OCI-LY7 (cell line): ENCODE data around the gene PAQR4. TPM values are rescaled to one million over a fixed set of nuclear protein-coding genes. Genes with fewer than 3 reads are reported as not detected.

Experiments used
- BruUV-seq: library from RNA; stranded (reverse); fragments of 400-500 nt; replicated peaks from 2 replicates; lab custom pipeline; 2021; lab: Mats Ljungman, UMichigan
- CTCF ChIA-PET: fragments of 300-600 bp; sonication (Branson Sonifier 250); formaldehyde crosslinking; loops from one replicate; lab custom pipeline; 2022; ENCODE audit warnings: antibody characterized with exemption; ENCODE audit not compliant: unreplicated experiment; lab: Charles Lee
- POLR2A ChIA-PET: fragments of 300-600 bp; sonication (Branson Sonifier 250); formaldehyde crosslinking; loops from one replicate; lab custom pipeline; 2022; ENCODE audit warnings: antibody characterized with exemption; lab: Charles Lee
- DNase-seq: peaks from one replicate; pipeline ENCODE4 v3.0.0-alpha.2; 2015; ENCODE audit warnings: low spot score
- H2AFZ ChIP-seq: fragments of 200-600 bp; sonication (generic), shearing (Covaris generic); 2 replicates; pipeline ENCODE4 v1.6.1; 2014; ENCODE audit warnings: mild to moderate bottlenecking, antibody characterized with exemption, low read length, moderate library complexity
- H3K27ac ChIP-seq: fragments of 200-600 bp; sonication (generic); 2 replicates; pipeline ENCODE4 v1.5.1; 2014; ENCODE audit warnings: mixed run types, low read depth, mild to moderate bottlenecking, moderate library complexity, low read length, inconsistent platforms; ENCODE audit not compliant: poor library complexity, severe bottlenecking
- H3K36me3 ChIP-seq: fragments of 200-600 bp; sonication (generic); 2 replicates; pipeline ENCODE4 v1.6.1; 2014; ENCODE audit warnings: mild to moderate bottlenecking, antibody characterized with exemption, low read length, moderate library complexity, mixed read lengths; ENCODE audit not compliant: insufficient read depth
- H3K4me1 ChIP-seq: fragments of 200-600 bp; sonication (generic); 2 replicates; pipeline ENCODE4 v1.5.1; 2014; ENCODE audit warnings: mild to moderate bottlenecking, low read length; ENCODE audit not compliant: insufficient read depth, poor library complexity, severe bottlenecking
- H3K4me2 ChIP-seq: fragments of 200-600 bp; sonication (generic); 2 replicates; pipeline ENCODE4 v1.6.1; 2014; ENCODE audit warnings: mild to moderate bottlenecking, low read length
- H3K4me3 ChIP-seq: fragments of 200-600 bp; sonication (generic); 2 replicates; pipeline ENCODE4 v1.5.1; 2014; ENCODE audit warnings: mild to moderate bottlenecking, low read depth, low read length; ENCODE audit not compliant: poor library complexity, severe bottlenecking
- H3K79me2 ChIP-seq: fragments of 200-600 bp; sonication (generic); 2 replicates; pipeline ENCODE4 v1.6.1; 2016; ENCODE audit warnings: low read depth, mild to moderate bottlenecking, low read length, moderate library complexity, mixed read lengths; ENCODE audit not compliant: insufficient read depth
- H3K9me2 ChIP-seq: fragments of 200-600 bp; sonication (generic); 2 replicates; pipeline ENCODE4 v1.6.1; 2016; ENCODE audit warnings: mild to moderate bottlenecking, low read length, mixed read lengths; ENCODE audit not compliant: insufficient read depth
- H3K9me3 ChIP-seq: fragments of 200-600 bp; sonication (generic); 2 replicates; pipeline ENCODE4 v1.6.1; 2014; ENCODE audit warnings: mild to moderate bottlenecking, mixed run types, low read length, mixed read lengths
- H4K20me1 ChIP-seq: fragments of 200-600 bp; sonication (generic); 2 replicates; pipeline ENCODE4 v1.6.1; 2014; ENCODE audit warnings: mild to moderate bottlenecking, antibody characterized with exemption, low read length, moderate library complexity, mixed read lengths; ENCODE audit not compliant: insufficient read depth
- EZH2phosphoT487 ChIP-seq: fragments of 200-600 bp; sonication (generic); IDR thresholded peaks from 2 replicates; pipeline ENCODE4 v1.6.1; 2018; ENCODE audit warnings: low read depth, borderline replicate concordance, mild to moderate bottlenecking, mixed run types, antibody characterized with exemption, low read length, moderate library complexity, mixed read lengths
- intact Hi-C: fragments of 100-400 bp; cut with micrococcal nuclease; formaldehyde crosslinking; loops from one replicate; pipeline ENCODE4 v1.10.0; 2022; ENCODE audit not compliant: unreplicated experiment
- total RNA-seq, 2 experiments: library from RNA; depleted of rRNA in 1 of 2; stranded (reverse); fragments of >200 nt in 1 of 2; shearing (Covaris generic) in 1 of 2; gene quantifications; 2 replicates each; pipeline ENCODE4 v1.2.3, GENCODE V29; 2014 to 2022
- TF ChIP-seq, protein P1 (sequence below): fragments of 200-600 bp; sonication (generic); conservative IDR thresholded peaks from 2 replicates; pipeline ENCODE4 v1.5.1; 2014; ENCODE audit warnings: mild to moderate bottlenecking, antibody characterized with exemption, low read length, moderate library complexity, mixed read lengths

PAQR4 gene
- total RNA-seq, 2 experiments from 2014 or later, result 49.1 to 59.7 TPM

DNA sequence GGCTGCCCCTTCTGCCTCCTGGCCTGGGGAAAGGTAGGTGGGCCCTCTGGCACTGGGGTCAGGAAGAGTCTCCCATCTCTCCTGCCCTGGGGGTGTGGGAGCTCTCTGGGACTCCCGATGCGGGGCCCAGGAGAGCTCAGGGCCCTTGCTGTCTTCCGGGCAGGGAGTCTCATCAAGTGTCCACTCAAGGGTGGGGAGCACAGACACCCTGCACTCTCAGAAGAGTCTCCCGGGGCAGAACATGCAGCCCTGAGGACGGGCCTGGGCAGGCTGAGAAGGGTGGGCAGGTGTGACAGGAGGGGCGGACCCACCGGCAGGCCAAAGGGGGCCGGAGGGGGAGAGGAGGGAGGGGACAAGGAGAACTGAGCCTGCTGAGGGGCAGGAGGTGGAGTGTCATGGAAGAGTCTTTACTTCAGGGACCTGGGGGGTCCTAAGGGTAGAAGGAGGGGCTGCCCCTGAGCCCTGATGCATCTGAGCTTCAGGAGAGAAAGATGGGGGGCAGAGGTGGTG is 19.5 kb downstream of the PAQR4 start:
- Histone ChIP-seq H3K79me2 (no peaks in the 10 kb centered on the region), H3K36me3 (no peaks in the 10 kb centered on the region), H3K9me2 (no peaks in the 10 kb centered on the region), H3K27ac (no peak overlapping the region), H4K20me1 (no peaks in the 10 kb centered on the region), H3K4me2 (no peak overlapping the region), H2AFZ (no peak overlapping the region), H3K4me1 (peaks cover 6% of the 10 kb centered on the region), H3K9me3 (no peaks in the 10 kb centered on the region), H3K4me3 (no peak overlapping the region)
- ChIA-PET CTCF (no interaction called here), POLR2A (no interaction called here)
- no peak for DNase-seq
- TF ChIP-seq, protein P1, sequence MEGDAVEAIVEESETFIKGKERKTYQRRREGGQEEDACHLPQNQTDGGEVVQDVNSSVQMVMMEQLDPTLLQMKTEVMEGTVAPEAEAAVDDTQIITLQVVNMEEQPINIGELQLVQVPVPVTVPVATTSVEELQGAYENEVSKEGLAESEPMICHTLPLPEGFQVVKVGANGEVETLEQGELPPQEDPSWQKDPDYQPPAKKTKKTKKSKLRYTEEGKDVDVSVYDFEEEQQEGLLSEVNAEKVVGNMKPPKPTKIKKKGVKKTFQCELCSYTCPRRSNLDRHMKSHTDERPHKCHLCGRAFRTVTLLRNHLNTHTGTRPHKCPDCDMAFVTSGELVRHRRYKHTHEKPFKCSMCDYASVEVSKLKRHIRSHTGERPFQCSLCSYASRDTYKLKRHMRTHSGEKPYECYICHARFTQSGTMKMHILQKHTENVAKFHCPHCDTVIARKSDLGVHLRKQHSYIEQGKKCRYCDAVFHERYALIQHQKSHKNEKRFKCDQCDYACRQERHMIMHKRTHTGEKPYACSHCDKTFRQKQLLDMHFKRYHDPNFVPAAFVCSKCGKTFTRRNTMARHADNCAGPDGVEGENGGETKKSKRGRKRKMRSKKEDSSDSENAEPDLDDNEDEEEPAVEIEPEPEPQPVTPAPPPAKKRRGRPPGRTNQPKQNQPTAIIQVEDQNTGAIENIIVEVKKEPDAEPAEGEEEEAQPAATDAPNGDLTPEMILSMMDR, result no peak
- no peak for TF ChIP-seq EZH2phosphoT487
- intact Hi-C loops, result no loop called here
- BruUV-seq, result no TSS peak

GRCh38 chr16:2990891-2991290 is 21.7 kb downstream of the PAQR4 start:
- Histone ChIP-seq H3K9me3 (no peaks in the 10 kb centered on the region), H3K4me1 (no peaks in the 10 kb centered on the region), H2AFZ (no peak overlapping the region), H3K4me3 (no peak overlapping the region), H4K20me1 (no peaks in the 10 kb centered on the region), H3K36me3 (no peaks in the 10 kb centered on the region), H3K27ac (no peak overlapping the region), H3K9me2 (no peaks in the 10 kb centered on the region), H3K4me2 (no peak overlapping the region), H3K79me2 (no peaks in the 10 kb centered on the region)
- ChIA-PET CTCF (no interaction called here), POLR2A (no interaction called here)
- BruUV-seq, result no TSS peak
- no peak for DNase-seq
- intact Hi-C loops, result no loop called here
- no peak for TF ChIP-seq EZH2phosphoT487
- TF ChIP-seq, protein P1, result no peak

DNA sequence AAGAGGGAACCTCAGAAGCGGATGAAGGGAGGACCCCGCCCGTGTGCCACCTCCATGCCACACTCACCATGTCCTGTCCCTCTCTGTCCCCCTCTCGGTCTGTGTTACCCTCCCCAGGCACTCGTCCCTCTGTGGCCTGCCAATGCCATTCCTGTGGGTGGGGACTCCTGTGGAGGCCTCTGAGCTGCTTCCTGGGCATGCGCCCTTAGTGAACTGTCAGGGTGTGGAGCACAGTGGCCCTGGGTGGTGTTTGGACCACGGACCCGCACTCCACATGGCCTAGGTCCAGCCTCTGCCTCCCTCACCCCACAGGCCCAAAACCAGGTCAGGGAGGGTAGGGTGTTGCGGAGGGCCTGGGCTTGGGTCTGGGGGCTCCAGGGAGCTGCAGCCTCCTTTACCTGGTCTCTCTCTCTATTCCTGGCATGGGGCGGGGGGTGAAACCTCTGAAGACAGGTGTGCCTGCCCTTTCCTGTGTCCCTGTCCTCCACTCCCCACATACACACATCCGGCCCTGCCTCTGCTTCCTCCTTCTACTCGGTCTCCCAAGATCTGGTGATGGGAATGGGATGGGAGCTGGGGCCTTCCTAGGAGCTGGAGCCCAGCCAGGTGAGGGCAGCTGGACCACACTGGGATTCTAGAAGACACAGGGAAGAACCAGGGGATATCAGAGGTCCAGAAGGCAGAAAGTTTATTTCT is 22.6 kb downstream of the PAQR4 start:
- Histone ChIP-seq H2AFZ (no peak overlapping the region), H3K9me2 (no peaks in the 10 kb centered on the region), H4K20me1 (no peaks in the 10 kb centered on the region), H3K4me2 (no peak overlapping the region), H3K4me3 (no peak overlapping the region), H3K27ac (no peak overlapping the region), H3K36me3 (no peaks in the 10 kb centered on the region), H3K4me1 (no peaks in the 10 kb centered on the region), H3K9me3 (no peaks in the 10 kb centered on the region), H3K79me2 (no peaks in the 10 kb centered on the region)
- BruUV-seq, result no TSS peak
- ChIA-PET CTCF (no interaction called here), POLR2A (no interaction called here)
- no peak for TF ChIP-seq EZH2phosphoT487
- TF ChIP-seq, protein P1, result no peak
- no peak for DNase-seq
- intact Hi-C loops, result no loop called here
